GM12878 (cell line): ENCODE results near the gene NUCB1. TPM values are rescaled to one million over a fixed set of nuclear protein-coding genes. Genes with fewer than 3 reads are reported as not detected.
A peak's percentile ranks its signal among the peaks of the same experiment; 100 is the strongest.

Experiments used
- ATAC-seq: fragments of 200-7000 bp; cut with Tn5 transposase; 3 replicates; pipeline ENCODE4 v1.9.1; 2020; ENCODE audit warnings: mild to moderate bottlenecking, moderate library complexity
- BruUV-seq: library from RNA; stranded (reverse); fragments of 400-500 nt; replicated peaks from 2 replicates; lab custom pipeline; 2021; lab: Mats Ljungman, UMichigan
- CTCF ChIA-PET: fragments of 300-600 bp; sonication (Branson Sonifier 250); formaldehyde crosslinking; extraction: SDS; loops from one replicate; lab custom pipeline; 2021; ENCODE audit warnings: inconsistent platforms; lab: Yijun Ruan, JAX
- POLR2A ChIA-PET: fragments of 350-600 bp; formaldehyde crosslinking; extraction: SDS; loops from one replicate; lab custom pipeline; 2021; ENCODE audit warnings: inconsistent platforms; lab: Charles Lee
- RAD21 ChIA-PET: fragments of 300-600 bp; sonication (Branson Sonifier 250); formaldehyde crosslinking; loops from one replicate; lab custom pipeline; 2023; ENCODE audit warnings: antibody characterized with exemption; ENCODE audit not compliant: unreplicated experiment; lab: Charles Lee
- SMC1A ChIA-PET: fragments of 300-600 bp; sonication (Branson Sonifier 250); formaldehyde crosslinking; loops from one replicate; lab custom pipeline; 2023; ENCODE audit not compliant: unreplicated experiment, uncharacterized antibody; lab: Charles Lee
- DNase-seq: peaks from one replicate; pipeline ENCODE4 v3.0.0-alpha.2; 2011; ENCODE audit warnings: low read depth, low spot score
- FAIRE-seq: peaks from 3 replicates; lab custom pipeline; 2011; peaks lifted over from hg19 to GRCh38; lab: Jason Lieb, UNC
- H2AFZ ChIP-seq: 2 replicates; pipeline ENCODE4 v1.6.0; 2011; ENCODE audit warnings: low read depth, low read length, control low read depth; ENCODE audit not compliant: control insufficient read depth
- H3K27ac ChIP-seq: 2 replicates; pipeline ENCODE4 v1.5.1; 2011; ENCODE audit warnings: control low read depth; ENCODE audit not compliant: control insufficient read depth, insufficient read depth
- H3K27me3 ChIP-seq, 2 experiments: replicated peaks in 1 of 2; 2 replicates each; pipeline versions ENCODE4 v1.6.0 to v1.6.1; 2011; ENCODE audit warnings: low read length in 1 of 2; ENCODE audit not compliant: control insufficient read depth in 2 of 2, insufficient read depth in 2 of 2
- H3K36me3 ChIP-seq, 2 experiments: 2 replicates each; pipeline ENCODE4 v1.5.1; 2011; ENCODE audit warnings: low read length in 1 of 2; ENCODE audit not compliant: control insufficient read depth in 2 of 2, insufficient read depth in 2 of 2
- H3K4me1 ChIP-seq: 2 replicates; pipeline ENCODE4 v1.6.1; 2011; ENCODE audit warnings: mild to moderate bottlenecking, low read length, moderate library complexity, mixed read lengths; ENCODE audit not compliant: control insufficient read depth, insufficient read depth
- H3K4me2 ChIP-seq: 2 replicates; pipeline ENCODE4 v1.6.0; 2011; ENCODE audit warnings: control low read depth; ENCODE audit not compliant: control insufficient read depth, insufficient read depth
- H3K4me3 ChIP-seq: fragments of 200-600 bp; sonication (generic); 2 replicates; pipeline ENCODE4 v1.5.1; 2016
- H3K79me2 ChIP-seq: 2 replicates; pipeline ENCODE4 v1.6.0; 2011; ENCODE audit warnings: low read length; ENCODE audit not compliant: control insufficient read depth, insufficient read depth
- H3K9ac ChIP-seq: 2 replicates; pipeline ENCODE4 v1.8.0; 2011; ENCODE audit warnings: low read length, control low read depth, mixed read lengths; ENCODE audit not compliant: control insufficient read depth, insufficient read depth
- H3K9me3 ChIP-seq: replicated peaks from 3 replicates; pipeline ENCODE4 v1.5.1; 2011; ENCODE audit warnings: mild to moderate bottlenecking, low read length; ENCODE audit not compliant: control insufficient read depth, insufficient read depth
- H4K20me1 ChIP-seq: 2 replicates; pipeline ENCODE4 v1.6.0; 2011; ENCODE audit not compliant: control insufficient read depth, insufficient read depth
- E2F4 ChIP-seq: IDR thresholded peaks from 2 replicates; pipeline ENCODE4 v1.6.1; 2012; ENCODE audit warnings: low read depth, low read length, improper control_type of control experiment
- NR2C1 ChIP-seq: fragments of 450-650 bp; IDR thresholded peaks from 2 replicates; pipeline ENCODE4 v1.6.1; 2017; ENCODE audit warnings: antibody characterized with exemption, mild to moderate bottlenecking, moderate library complexity
- POLR2A ChIP-seq: IDR thresholded peaks from 2 replicates; pipeline ENCODE4 v1.6.1; 2011; ENCODE audit warnings: low read depth, mild to moderate bottlenecking, low read length
- WGBS: methylation state at CpG from one replicate; pipeline ENCODE4 v1.1.6; 2016; ENCODE audit warnings: low lambda C conversion rate; ENCODE audit not compliant: insufficient replicate concordance, insufficient coverage; ENCODE audit errors: missing lambda C conversion rate; 5-methylcytosine and 5-hydroxymethylcytosine counted together
- in situ Hi-C: fragments of 300-500 bp; cut with MboI; formaldehyde crosslinking; loops from 9 replicates; pipeline ENCODE4 v1.14.3; 2018; ENCODE audit warnings: mixed read lengths
- intact Hi-C: fragments of 100-400 bp; cut with micrococcal nuclease; formaldehyde crosslinking; loops from one replicate; pipeline ENCODE4 v1.14.2; 2022; ENCODE audit not compliant: unreplicated experiment
- polyA plus RNA-seq, 11 experiments: library from polyadenylated mRNA; depleted of rRNA in 4 of 11; unstranded in 6 of 11; stranded (reverse) in 5 of 11; fragments of >200 nt; fragmentation: Nextera tagmentation in 4 of 11; fragmentation: Illumina TruSeq in 1 of 11; extraction: Ambion mirVana in 4 of 11; extraction: Trizol in 1 of 11; gene quantifications; 1 replicate in 1 of 11; 2 replicates in 10 of 11; pipeline versions ENCODE4 v1.2.1 to v1.2.3, GENCODE V29; 2011 to 2016; ENCODE audit warnings: inconsistent platforms in 2 of 11, missing spikeins in 2 of 11, low read depth in 1 of 11
- total RNA-seq, 4 experiments: library from RNA; depleted of rRNA in 3 of 4; stranded (reverse); fragments of >200 nt in 3 of 4; fragmentation: Illumina TruSeq in 1 of 4; extraction: Trizol in 1 of 4; gene quantifications; 2 replicates each; pipeline versions ENCODE4 v1.2.1 to v1.2.3, GENCODE V29; 2013 to 2021
- TF ChIP-seq, protein P1 (sequence below): fragments of 450-650 bp; IDR thresholded peaks from 2 replicates; pipeline ENCODE4 v1.6.1; 2018; ENCODE audit warnings: borderline replicate concordance, mild to moderate bottlenecking; ENCODE audit not compliant: partially characterized antibody

Gene NUCB1
- total and polyA plus RNA-seq, 10 of the 15 experiments (the other 5 are each of a cell fraction or from before 2014, with no cell fraction given), result 1.8 to 112 (median 44.5) TPM

DNA sequence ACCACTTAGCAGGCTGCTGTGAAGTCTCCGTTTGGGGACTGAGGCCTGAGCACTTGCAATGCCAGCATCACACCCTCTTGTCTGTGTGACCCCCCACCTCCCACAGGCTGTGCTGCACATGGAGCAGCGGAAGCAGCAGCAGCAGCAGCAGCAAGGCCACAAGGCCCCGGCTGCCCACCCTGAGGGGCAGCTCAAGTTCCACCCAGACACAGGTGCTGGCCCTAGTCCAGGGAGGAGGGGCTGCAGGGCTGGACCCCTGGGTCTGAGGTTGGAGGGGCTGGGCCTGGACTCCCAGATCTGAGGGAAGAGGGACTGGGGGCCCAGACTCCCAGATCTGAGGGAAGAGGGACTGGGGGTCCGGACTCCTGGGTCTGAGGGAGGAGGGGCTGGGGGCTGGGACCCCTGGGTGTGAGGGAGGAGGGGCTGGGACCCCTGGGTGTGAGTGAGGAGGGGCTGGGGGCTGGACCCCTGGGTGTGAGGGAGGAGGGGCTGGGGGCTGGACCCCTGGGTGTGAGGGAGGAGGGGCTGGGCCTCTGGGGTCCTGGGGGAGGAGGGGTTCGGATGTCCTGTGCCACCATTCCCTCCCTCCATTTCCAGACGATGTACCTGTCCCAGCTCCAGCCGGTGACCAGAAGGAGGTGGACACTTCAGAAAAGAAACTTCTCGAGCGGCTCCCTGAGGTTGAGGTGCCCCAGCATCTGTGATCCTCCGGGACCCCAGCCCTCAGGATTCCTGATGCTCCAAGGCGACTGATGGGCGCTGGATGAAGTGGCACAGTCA is 21.8 kb downstream of the NUCB1 start:
- H4K20me1 ChIP-seq, result no peaks in the 10 kb centered on the region
- SMC1A ChIA-PET, result no interaction called here
- FAIRE-seq, result no peak
- RAD21 ChIA-PET, result no interaction called here
- no peak for ATAC-seq
- POLR2A ChIA-PET, result no interaction called here
- in situ Hi-C loops (no loop called here), intact Hi-C loops (no loop called here)
- no peak overlapping the region for H3K4me2 ChIP-seq
- WGBS, result 93% methylated on average over 11 of the region's 12 CpGs
- no peak overlapping the region for H3K4me3 ChIP-seq
- H3K27ac ChIP-seq, result no peak overlapping the region
- BruUV-seq, result no TSS peak
- no peaks in the 10 kb centered on the region for H3K27me3 ChIP-seq
- TF ChIP-seq POLR2A (peak; percentile 43; the same call in 1 of the 2 replicates), NR2C1 (no peak)
- no peak for DNase-seq
- H3K79me2 ChIP-seq, result no peaks in the 10 kb centered on the region
- H3K4me1 ChIP-seq, result peaks cover 8% of the 10 kb centered on the region
- H3K36me3 ChIP-seq, result peaks cover 0 to 1% of the 10 kb centered on the region in 2 experiments; a peak in 3 of 4 replicates
- CTCF ChIA-PET, result no interaction called here
- no peak overlapping the region for H2AFZ ChIP-seq
- H3K9me3 ChIP-seq, result no peaks in the 10 kb centered on the region
- no peak overlapping the region for H3K9ac ChIP-seq

DNA sequence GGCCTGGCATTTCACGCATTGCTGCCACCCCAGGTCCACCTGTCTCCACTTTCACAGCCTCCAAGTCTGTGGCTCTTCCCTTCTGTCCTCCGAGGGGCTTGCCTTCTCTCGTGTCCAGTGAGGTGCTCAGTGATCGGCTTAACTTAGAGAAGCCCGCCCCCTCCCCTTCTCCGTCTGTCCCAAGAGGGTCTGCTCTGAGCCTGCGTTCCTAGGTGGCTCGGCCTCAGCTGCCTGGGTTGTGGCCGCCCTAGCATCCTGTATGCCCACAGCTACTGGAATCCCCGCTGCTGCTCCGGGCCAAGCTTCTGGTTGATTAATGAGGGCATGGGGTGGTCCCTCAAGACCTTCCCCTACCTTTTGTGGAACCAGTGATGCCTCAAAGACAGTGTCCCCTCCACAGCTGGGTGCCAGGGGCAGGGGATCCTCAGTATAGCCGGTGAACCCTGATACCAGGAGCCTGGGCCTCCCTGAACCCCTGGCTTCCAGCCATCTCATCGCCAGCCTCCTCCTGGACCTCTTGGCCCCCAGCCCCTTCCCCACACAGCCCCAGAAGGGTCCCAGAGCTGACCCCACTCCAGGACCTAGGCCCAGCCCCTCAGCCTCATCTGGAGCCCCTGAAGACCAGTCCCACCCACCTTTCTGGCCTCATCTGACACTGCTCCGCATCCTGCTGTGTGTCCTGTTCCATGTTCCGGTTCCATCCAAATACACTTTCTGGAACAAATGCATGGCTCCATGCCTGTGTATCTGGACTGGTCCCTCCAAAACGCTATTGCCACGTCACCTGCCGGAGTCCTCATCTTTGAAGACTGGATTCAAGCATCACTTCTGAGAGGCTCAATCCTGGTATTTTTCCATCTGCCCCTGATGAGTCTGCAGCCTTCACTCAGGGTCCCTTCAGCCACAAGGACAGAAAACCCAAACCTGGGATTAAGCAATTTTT is 22.7 kb downstream of the NUCB1 start:
- no peak for DNase-seq
- Histone ChIP-seq H3K9me3 (no peaks in the 10 kb centered on the region), H3K27ac (no peak overlapping the region), H3K79me2 (no peaks in the 10 kb centered on the region), H2AFZ (no peak overlapping the region), H4K20me1 (no peaks in the 10 kb centered on the region), H3K27me3 (no peaks in the 10 kb centered on the region), H3K36me3 (peaks cover 0 to 1% of the 10 kb centered on the region in 2 experiments; a peak in 3 of 4 replicates), H3K4me3 (no peak overlapping the region), H3K4me2 (no peak overlapping the region), H3K9ac (no peak overlapping the region), H3K4me1 (peaks cover 6% of the 10 kb centered on the region)
- ChIA-PET RAD21 (no interaction called here), CTCF (no interaction called here), POLR2A (interaction anchor here (0.6 to 1.6 kb wide), 2 partner anchors 10 to 43 kb away, joined by 4 read pairs; partner anchors contain the start of gene DHDH), SMC1A (no interaction called here)
- ATAC-seq, result no peak
- 94% methylated on average over 18 of the region's 18 CpGs for WGBS
- intact Hi-C loops (no loop called here), in situ Hi-C loops (no loop called here)
- BruUV-seq, result TSS peak; percentile 65
- no peak for FAIRE-seq
- TF ChIP-seq, protein P1, sequence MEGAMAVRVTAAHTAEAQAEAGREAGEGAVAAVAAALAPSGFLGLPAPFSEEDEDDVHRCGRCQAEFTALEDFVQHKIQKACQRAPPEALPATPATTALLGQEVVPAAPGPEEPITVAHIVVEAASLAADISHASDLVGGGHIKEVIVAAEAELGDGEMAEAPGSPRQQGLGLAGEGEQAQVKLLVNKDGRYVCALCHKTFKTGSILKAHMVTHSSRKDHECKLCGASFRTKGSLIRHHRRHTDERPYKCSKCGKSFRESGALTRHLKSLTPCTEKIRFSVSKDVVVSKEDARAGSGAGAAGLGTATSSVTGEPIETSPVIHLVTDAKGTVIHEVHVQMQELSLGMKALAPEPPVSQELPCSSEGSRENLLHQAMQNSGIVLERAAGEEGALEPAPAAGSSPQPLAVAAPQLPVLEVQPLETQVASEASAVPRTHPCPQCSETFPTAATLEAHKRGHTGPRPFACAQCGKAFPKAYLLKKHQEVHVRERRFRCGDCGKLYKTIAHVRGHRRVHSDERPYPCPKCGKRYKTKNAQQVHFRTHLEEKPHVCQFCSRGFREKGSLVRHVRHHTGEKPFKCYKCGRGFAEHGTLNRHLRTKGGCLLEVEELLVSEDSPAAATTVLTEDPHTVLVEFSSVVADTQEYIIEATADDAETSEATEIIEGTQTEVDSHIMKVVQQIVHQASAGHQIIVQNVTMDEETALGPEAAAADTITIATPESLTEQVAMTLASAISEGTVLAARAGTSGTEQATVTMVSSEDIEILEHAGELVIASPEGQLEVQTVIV, result no peak
- TF ChIP-seq E2F4, result no peak
